Pancreas (tissue), 10 donors: Measurements from ENCODE around the gene RRP8. TPM values are rescaled to one million over a fixed set of nuclear protein-coding genes. Genes with fewer than 3 reads are reported as not detected.

ENCODE experiments used
- ATAC-seq, 4 donors: fragments of 200-7000 bp; cut with Tn5 transposase; one replicate each; pipeline versions ENCODE4 v1.8.0 to v1.9.1; 2020; ENCODE audit warnings: mild to moderate bottlenecking in 4 of 4, moderate library complexity in 4 of 4
- DNase-seq, 6 donors: peaks; one replicate each; pipeline ENCODE4 v3.0.0-alpha.2; 2020
- FAIRE-seq: peaks from 2 replicates; lab custom pipeline; 2012; peaks lifted over from hg19 to GRCh38; lab: Jason Lieb, UNC
- H3K27ac ChIP-seq, 4 donors: fragments of 200-600 bp; sonication (generic); 1 replicate in 3 of 4; 2 replicates in 1 of 4; pipeline versions ENCODE4 v1.5.0 to v1.8.0; 2020
- H3K27me3 ChIP-seq, 4 donors: fragments of 200-600 bp; one replicate each; pipeline ENCODE4 v1.8.0; 2021
- H3K36me3 ChIP-seq, 3 donors: fragments of 200-600 bp; sonication (generic) in 1 of 3; one replicate each; pipeline versions ENCODE4 v1.5.0 to v1.8.0; 2020 to 2021
- H3K4me1 ChIP-seq, 3 donors: fragments of 200-600 bp; one replicate each; pipeline ENCODE4 v1.8.0; 2021
- H3K4me3 ChIP-seq, 4 donors: fragments of 200-600 bp; sonication (generic) in 2 of 4; one replicate each; pipeline versions ENCODE4 v1.5.0 to v1.8.0; 2020 to 2021
- H3K9me3 ChIP-seq, 4 donors: fragments of 200-600 bp; one replicate each; pipeline ENCODE4 v1.8.0; 2021
- WGBS, 2 donors: extraction: QIAGEN DNeasy Blood & Tissue Kit; methylation state at CpG; one replicate each; pipeline ENCODE4 v1.1.7; 2013; 5-methylcytosine and 5-hydroxymethylcytosine counted together
- intact Hi-C, 3 donors: fragments of 100-400 bp; cut with DNase I; formaldehyde crosslinking; loops; one replicate each; pipeline versions ENCODE4 v1.11.1 to v1.14.2; 2022
- polyA plus RNA-seq, 2 donors: library from polyadenylated mRNA; stranded (reverse); fragments of 200-250 nt; gene quantifications; one replicate each; pipeline ENCODE4 v1.2.3, GENCODE V29; 2013
- total RNA-seq, 6 donors: library from RNA; stranded (reverse); fragmentation: NEBNext Ultra II Directional in 4 of 6; extraction: Animal tissue kit (Norgen Biotek cat#: 25700) in 4 of 6; gene quantifications; one replicate each; pipeline versions ENCODE4 v1.2.1 to v1.2.4, GENCODE V29; 2021 to 2023
- TF ChIP-seq, protein P1 (sequence below), 4 donors: fragments of 200-600 bp; sonication (generic) in 3 of 4; IDR thresholded peaks; one replicate each; pipeline versions ENCODE4 v1.5.0 to v1.8.0; 2021; ENCODE audit warnings: antibody characterized with exemption in 4 of 4
- donor health status: healthy with polysubstance abuse.
- donor health status: DM: no; HTN: no; CAD: no; lungs with moderate emphysema.
- donor health status: DM: no; HTN: no; CAD: no.
- donor health status: control.
- donor health status: control.
- donor health status: Bipolar disorder and iron deficiency.
- donor health status: DM: yes; HTN: yes; CAD: no.
- donor health status: DM: no; HTN: no; CAD: no.
- donor health status: DM: no; HTN: no; CAD: no.
- donor health status: DM: yes; HTN: yes; CAD: no.

Gene RRP8
- total and polyA plus RNA-seq, 8 donors = 6.3 to 25.0 (median 10.2) TPM

DNA sequence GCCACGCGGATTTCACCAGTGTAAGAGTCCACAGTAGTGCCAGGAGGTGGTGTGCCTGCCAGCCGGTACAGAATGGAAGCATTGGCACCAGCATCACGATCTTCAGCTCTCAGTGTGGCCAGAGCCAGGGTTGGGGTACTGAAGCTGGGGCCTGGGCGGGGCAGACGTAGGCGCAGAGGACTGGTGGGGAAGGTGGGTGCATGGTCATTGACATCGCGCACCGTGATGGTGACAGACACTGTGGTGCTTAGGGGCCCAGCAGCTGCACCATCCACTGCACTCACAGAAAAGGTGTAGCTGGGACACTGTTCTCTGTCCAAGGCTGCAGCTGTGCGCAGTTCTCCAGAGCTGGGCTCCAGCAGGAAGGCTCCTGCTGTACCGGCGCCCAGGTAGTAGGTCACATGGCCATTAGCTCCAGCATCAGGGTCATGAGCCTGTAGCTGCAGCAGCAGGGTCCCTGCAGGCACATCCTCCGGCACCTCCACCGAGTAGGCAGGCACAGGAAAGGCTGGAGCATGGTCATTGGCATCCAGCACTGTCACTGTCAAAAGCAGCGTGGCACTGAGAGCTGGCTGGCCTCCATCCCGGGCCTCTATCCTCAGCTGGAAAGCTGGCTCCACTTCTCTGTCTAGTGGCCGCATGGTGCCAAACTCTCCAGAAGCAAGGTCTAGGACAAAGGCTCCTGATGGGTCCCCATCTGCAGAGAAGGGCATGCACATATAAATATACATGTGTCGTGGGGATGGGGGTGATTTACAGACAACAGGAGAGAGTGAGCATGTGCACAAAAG lies 23.8 kb upstream of the RRP8 start:
- no peak overlapping the region for H3K27ac ChIP-seq
- intact Hi-C loops = no loop called here
- WGBS, 2 donors = 79 to 86% methylated on average over 19 of the region's 19 CpGs
- H3K9me3 ChIP-seq = no peaks in the 10 kb centered on the region
- DNase-seq (no peak), ATAC-seq (no peak), FAIRE-seq (no peak)
- no peaks in the 10 kb centered on the region for H3K27me3 ChIP-seq
- TF ChIP-seq, protein P1, sequence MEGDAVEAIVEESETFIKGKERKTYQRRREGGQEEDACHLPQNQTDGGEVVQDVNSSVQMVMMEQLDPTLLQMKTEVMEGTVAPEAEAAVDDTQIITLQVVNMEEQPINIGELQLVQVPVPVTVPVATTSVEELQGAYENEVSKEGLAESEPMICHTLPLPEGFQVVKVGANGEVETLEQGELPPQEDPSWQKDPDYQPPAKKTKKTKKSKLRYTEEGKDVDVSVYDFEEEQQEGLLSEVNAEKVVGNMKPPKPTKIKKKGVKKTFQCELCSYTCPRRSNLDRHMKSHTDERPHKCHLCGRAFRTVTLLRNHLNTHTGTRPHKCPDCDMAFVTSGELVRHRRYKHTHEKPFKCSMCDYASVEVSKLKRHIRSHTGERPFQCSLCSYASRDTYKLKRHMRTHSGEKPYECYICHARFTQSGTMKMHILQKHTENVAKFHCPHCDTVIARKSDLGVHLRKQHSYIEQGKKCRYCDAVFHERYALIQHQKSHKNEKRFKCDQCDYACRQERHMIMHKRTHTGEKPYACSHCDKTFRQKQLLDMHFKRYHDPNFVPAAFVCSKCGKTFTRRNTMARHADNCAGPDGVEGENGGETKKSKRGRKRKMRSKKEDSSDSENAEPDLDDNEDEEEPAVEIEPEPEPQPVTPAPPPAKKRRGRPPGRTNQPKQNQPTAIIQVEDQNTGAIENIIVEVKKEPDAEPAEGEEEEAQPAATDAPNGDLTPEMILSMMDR (IDR thresholded peaks at IDR 0.05) = no peak
- H3K4me1 ChIP-seq = peaks cover 0 to 4% (median 0%) of the 10 kb centered on the region in 3 donors
- H3K36me3 ChIP-seq = no peaks in the 10 kb centered on the region
- no peak overlapping the region for H3K4me3 ChIP-seq

DNA sequence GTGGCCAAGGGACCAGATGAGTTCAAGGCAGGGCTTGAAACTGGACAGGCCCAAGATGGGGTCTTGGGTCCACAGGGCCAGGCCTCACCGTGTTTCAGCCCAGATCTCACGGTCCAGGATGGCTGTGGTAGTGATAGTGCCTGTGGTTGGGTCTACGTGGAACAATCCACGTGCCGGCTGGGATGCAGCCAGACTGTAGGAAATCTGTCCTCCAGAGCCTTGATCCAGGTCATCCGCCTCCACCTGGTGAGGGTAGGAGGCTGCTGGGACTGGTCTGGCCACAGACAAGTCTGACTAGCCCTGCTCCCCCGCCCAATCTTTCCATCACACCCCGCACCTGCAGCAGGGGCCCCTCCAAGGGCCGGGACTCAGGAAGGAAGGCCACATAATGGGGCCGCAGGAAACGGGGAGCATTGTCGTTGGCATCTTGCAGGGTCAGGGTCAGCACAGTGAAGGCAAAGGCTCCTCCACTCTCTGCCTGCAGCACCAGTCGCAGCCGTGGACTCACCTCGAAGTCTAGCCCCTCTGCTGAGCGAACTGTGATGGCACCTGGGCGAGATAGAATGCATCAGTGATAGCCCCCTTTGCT lies 22.5 kb upstream of the RRP8 start:
- H3K27me3 ChIP-seq = no peaks in the 10 kb centered on the region
- TF ChIP-seq, protein P1 (IDR thresholded peaks at IDR 0.05) = no peak
- H3K9me3 ChIP-seq = no peaks in the 10 kb centered on the region
- intact Hi-C loops = no loop called here
- no peak for ATAC-seq
- 94 to 95% methylated on average over 17 of the region's 17 CpGs for WGBS, 2 donors
- FAIRE-seq = no peak
- no peak overlapping the region for H3K27ac ChIP-seq
- no peak overlapping the region for H3K4me3 ChIP-seq
- H3K4me1 ChIP-seq = peaks cover 0 to 4% (median 0%) of the 10 kb centered on the region in 3 donors
- no peaks in the 10 kb centered on the region for H3K36me3 ChIP-seq
- no peak for DNase-seq

DNA sequence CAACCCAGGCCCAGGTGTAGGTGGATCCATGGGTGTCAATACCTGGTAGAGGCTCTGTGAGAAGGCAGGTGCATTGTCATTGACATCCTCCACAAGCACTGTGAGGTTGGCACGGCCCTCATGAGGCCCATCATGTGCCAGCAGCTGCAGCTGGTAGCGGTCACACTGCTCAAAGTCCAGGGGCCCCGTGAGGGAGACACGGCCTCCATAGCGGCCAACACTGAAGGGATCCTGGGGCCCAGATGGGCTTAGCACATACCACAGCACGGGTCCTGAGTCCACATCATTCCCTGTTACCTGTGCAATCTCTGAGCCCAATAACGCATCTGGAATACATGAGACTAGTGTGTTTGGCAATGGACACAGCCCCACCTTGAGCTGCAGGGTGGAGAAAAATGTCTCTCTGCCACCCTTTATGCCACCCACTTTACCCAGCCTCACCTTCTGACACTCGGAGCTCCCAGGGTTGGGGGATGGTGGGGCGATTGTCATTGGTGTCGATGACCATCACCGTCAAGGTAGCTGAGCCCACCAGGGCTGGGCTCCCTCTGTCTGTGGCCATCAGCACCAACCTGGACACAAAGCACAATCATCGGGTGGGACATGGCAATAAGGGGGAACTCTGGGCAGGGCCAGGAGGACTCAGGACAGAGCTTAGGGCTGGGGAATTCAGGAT lies 21.9 kb upstream of the RRP8 start:
- intact Hi-C loops = no loop called here
- no peak for FAIRE-seq
- TF ChIP-seq, protein P1 (IDR thresholded peaks at IDR 0.05) = no peak

DNA sequence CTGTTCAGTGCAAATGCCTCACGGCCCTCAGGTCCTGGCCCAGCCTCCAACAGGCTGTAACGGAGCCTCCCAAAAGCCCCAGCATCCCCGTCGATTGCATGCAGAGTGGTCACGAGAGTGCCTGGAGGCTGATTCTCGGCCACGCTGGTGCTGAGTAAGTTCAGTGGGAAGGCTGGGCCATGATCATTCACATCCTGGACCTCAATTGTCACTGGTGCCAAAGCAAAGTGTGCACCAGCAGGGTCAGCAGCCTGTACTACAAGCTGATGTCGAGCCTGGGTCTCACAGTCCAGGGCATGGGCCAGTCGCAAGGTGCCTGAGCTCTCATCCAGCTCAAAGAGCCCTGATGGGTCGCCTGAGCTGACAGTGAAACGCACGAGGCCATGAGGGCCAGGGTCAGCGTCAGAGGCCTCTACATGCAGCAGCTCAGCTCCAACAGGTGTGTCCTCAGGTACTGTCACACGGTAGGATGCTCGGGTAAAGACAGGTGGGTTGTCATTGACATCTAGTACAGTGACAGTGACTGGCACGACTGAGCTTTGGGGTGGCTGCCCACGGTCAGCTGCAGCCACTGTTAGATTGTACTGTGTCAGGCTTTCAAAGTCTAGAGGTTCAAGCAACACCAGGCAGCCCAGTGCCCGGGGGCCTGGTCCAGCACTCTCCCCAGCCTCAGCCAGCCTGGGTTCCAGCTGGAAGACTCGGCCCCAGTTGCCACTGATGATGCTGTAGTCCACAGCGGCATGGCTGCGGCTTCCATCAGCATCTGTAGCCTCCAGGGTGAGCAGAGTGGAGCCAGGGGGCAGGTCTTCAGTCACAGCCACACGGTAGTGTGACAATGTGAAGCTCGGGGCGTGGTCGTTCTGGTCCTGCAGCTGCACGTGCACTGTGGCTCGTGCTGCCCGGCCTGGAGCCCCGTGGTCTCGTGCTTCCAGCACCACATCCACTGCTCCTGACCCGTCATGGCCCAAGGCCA lies 20.3 kb upstream of the RRP8 start:
- Histone ChIP-seq H3K27ac (no peak overlapping the region), H3K4me1 (peaks cover under 1 to 5% (median 4%) of the 10 kb centered on the region in 3 donors), H3K4me3 (no peak overlapping the region), H3K27me3 (no peaks in the 10 kb centered on the region), H3K36me3 (no peaks in the 10 kb centered on the region), H3K9me3 (no peaks in the 10 kb centered on the region)
- ATAC-seq = no peak
- peak in 1 of 6 donors; percentile 52 for DNase-seq
- TF ChIP-seq, protein P1 (IDR thresholded peaks at IDR 0.05) = no peak
- intact Hi-C loops = no loop called here
- 87 to 89% methylated on average over 31 of the region's 31 CpGs for WGBS, 2 donors
- FAIRE-seq = no peak

More for the DNA sequence above, 21.9 kb upstream of the RRP8 start:
- peak in 3 of 6 donors; percentile 41 to 53 (median 49) for DNase-seq
- Histone ChIP-seq H3K4me1 (peaks cover 0 to 4% (median 0%) of the 10 kb centered on the region in 3 donors), H3K27ac (no peak overlapping the region), H3K27me3 (no peaks in the 10 kb centered on the region), H3K36me3 (no peaks in the 10 kb centered on the region), H3K4me3 (no peak overlapping the region), H3K9me3 (no peaks in the 10 kb centered on the region)
- 63 to 65% methylated on average over 12 of the region's 12 CpGs for WGBS, 2 donors
- peak in 3 of 4 donors; percentile 37 to 47 (median 39) for ATAC-seq
